Measurements from ENCODE around the gene CHURC1.
A peak's percentile ranks its signal among the peaks of the same experiment; 100 is the strongest.

Gene CHURC1

DNA sequence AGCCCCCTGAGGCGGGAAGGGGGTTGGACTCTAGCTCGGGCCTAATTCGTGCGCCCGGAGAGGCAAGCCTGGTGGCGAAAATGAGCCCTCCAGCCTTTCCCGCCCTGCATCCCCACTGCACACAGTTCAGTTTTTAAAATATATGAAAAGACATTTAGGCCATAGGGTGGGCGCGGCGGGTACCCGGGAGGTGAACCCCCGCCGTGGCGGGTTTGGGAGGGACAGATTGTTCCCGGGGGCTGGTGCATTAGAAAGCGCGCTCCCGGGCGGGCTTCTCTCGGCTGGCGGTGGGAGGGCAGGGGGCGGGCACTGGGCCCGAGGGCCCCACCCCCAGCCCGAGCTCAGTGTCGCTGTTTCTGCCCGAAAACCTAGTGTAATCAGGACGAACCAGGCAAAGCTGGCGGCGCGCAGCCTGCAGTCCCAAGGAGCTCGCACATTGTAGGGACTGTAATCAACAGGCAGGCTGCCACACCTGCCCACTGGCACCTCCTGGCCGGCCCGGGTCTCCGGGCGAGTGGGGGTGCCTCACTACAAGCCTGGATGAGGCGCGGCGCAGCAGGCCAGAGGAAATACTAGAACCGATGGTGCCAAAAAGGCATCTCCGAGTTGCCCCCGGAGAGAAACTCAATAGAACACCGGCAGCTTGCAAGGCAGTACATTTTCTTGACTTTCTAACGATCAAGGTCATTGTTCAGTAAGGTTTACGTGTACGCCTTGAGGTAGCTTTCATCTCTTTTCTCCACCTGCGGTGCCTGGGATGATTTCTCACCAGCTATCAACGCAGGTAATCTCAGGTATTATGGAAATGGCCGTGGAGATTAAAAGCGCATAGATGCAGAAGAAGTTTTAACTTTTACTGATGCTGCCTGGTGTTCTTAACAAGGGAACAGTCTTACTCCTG lies 33.8 kb upstream of the CHURC1 start:
- Histone ChIP-seq H3K27ac (ENCODE audit: extremely low read depth, low read depth, low read length) (peak overlapping the region; percentile 18; the same call in 1 of the 2 replicates), H3K9me3 (ENCODE audit: control insufficient read depth, insufficient read depth, low read depth, low read length) (no peaks in the 10 kb centered on the region), H3K4me1 (ENCODE audit: control insufficient read depth, insufficient read depth, low read length) (no peaks in the 10 kb centered on the region), H3K4me3 (ENCODE audit: low read depth, low read length) (peak overlapping the region; percentile 64), H3K36me3 (ENCODE audit: control insufficient read depth in 2 of 2, insufficient read depth in 1 of 2, low read length in 2 of 2) (no peaks in the 10 kb centered on the region)
- POLR2A ChIA-PET, result interaction anchor here (0.8 to 1.7 kb wide), 10 partner anchors 9 to 377 kb away, joined by 3 to 8 read pairs (median 4); partner anchors contain the start of gene HSPA2
- CTCF ChIA-PET, result interaction anchor here (0.7 to 7.5 kb wide), 6 partner anchors 11 to 154 kb away, joined by 3 to 89 read pairs (median 6); no protein-coding TSS in a partner anchor
- TF ChIP-seq ZNF335 (tag by site-specific recombination; conservative IDR thresholded peaks at IDR 0.05) (peak; percentile 96), ZBTB8A (tag by site-specific recombination; IDR thresholded peaks at IDR 0.05) (peak; percentile 92), ZBTB17 (tag by site-specific recombination; IDR thresholded peaks at IDR 0.05) (peak; percentile 61; the same call in 1 of the 2 replicates), ZNF501 (tag by site-specific recombination; IDR thresholded peaks at IDR 0.05) (0 out of 2 replicates have a peak, but pooled peaks have one; percentile 30), SCRT2 (tag by site-specific recombination; IDR thresholded peaks at IDR 0.05) (peak; percentile 78), ZSCAN16 (tag by site-specific recombination; IDR thresholded peaks at IDR 0.05) (no peak), ZEB2 (tag by site-specific recombination; IDR thresholded peaks at IDR 0.05) (0 out of 2 replicates have a peak, but pooled peaks have one; percentile 35), ZNF394 (tag by site-specific recombination; IDR thresholded peaks at IDR 0.05; ENCODE audit: borderline replicate concordance) (no peak), ZXDB (tag by site-specific recombination; IDR thresholded peaks at IDR 0.05) (no peak), ZNF223 (tag by site-specific recombination; IDR thresholded peaks at IDR 0.05) (no peak), ZBTB20 (tag by site-specific recombination; IDR thresholded peaks at IDR 0.05) (peak; percentile 92), GLIS2 (tag by site-specific recombination; IDR thresholded peaks at IDR 0.05) (peak; percentile 74), ZNF19 (tag by site-specific recombination; IDR thresholded peaks at IDR 0.05; ENCODE audit: low read depth) (no peak), SP3 (tag by site-specific recombination; IDR thresholded peaks at IDR 0.05) (peak; percentile 69), ZNF561 (tag by site-specific recombination; IDR thresholded peaks at IDR 0.05; ENCODE audit: borderline replicate concordance) (0 out of 2 replicates have a peak, but pooled peaks have one; percentile 74), ZNF660 (tag by site-specific recombination; IDR thresholded peaks at IDR 0.05) (0 out of 2 replicates have a peak, but pooled peaks have one; percentile 35), KLF9 (tag by site-specific recombination; IDR thresholded peaks at IDR 0.05; ENCODE audit: low read depth) (peak; percentile 51), CTCF (tag by site-specific recombination; IDR thresholded peaks at IDR 0.05) (peak; percentile 44; the same call in 1 of the 2 replicates), ZNF544 (tag by site-specific recombination; IDR thresholded peaks at IDR 0.05) (no peak), ZNF398 (tag by site-specific recombination; IDR thresholded peaks at IDR 0.05) (0 out of 2 replicates have a peak, but pooled peaks have one; percentile 10)
- TF ChIP-seq, protein P1, sequence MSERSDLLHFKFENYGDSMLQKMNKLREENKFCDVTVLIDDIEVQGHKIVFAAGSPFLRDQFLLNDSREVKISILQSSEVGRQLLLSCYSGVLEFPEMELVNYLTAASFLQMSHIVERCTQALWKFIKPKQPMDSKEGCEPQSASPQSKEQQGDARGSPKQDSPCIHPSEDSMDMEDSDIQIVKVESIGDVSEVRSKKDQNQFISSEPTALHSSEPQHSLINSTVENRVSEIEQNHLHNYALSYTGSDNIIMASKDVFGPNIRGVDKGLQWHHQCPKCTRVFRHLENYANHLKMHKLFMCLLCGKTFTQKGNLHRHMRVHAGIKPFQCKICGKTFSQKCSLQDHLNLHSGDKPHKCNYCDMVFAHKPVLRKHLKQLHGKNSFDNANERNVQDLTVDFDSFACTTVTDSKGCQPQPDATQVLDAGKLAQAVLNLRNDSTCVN (tag by site-specific recombination; optimal IDR thresholded peaks at IDR 0.05), result peak; percentile 75
- TF ChIP-seq, protein P2, sequence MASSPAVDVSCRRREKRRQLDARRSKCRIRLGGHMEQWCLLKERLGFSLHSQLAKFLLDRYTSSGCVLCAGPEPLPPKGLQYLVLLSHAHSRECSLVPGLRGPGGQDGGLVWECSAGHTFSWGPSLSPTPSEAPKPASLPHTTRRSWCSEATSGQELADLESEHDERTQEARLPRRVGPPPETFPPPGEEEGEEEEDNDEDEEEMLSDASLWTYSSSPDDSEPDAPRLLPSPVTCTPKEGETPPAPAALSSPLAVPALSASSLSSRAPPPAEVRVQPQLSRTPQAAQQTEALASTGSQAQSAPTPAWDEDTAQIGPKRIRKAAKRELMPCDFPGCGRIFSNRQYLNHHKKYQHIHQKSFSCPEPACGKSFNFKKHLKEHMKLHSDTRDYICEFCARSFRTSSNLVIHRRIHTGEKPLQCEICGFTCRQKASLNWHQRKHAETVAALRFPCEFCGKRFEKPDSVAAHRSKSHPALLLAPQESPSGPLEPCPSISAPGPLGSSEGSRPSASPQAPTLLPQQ (tag by site-specific recombination; IDR thresholded peaks at IDR 0.05), result peak; percentile 35; the same call in 1 of the 2 replicates
- TF ChIP-seq, protein P3, sequence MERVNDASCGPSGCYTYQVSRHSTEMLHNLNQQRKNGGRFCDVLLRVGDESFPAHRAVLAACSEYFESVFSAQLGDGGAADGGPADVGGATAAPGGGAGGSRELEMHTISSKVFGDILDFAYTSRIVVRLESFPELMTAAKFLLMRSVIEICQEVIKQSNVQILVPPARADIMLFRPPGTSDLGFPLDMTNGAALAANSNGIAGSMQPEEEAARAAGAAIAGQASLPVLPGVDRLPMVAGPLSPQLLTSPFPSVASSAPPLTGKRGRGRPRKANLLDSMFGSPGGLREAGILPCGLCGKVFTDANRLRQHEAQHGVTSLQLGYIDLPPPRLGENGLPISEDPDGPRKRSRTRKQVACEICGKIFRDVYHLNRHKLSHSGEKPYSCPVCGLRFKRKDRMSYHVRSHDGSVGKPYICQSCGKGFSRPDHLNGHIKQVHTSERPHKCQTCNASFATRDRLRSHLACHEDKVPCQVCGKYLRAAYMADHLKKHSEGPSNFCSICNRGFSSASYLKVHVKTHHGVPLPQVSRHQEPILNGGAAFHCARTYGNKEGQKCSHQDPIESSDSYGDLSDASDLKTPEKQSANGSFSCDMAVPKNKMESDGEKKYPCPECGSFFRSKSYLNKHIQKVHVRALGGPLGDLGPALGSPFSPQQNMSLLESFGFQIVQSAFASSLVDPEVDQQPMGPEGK (tag by site-specific recombination; IDR thresholded peaks at IDR 0.05), result peak; percentile 71
- TF ChIP-seq, protein P4, sequence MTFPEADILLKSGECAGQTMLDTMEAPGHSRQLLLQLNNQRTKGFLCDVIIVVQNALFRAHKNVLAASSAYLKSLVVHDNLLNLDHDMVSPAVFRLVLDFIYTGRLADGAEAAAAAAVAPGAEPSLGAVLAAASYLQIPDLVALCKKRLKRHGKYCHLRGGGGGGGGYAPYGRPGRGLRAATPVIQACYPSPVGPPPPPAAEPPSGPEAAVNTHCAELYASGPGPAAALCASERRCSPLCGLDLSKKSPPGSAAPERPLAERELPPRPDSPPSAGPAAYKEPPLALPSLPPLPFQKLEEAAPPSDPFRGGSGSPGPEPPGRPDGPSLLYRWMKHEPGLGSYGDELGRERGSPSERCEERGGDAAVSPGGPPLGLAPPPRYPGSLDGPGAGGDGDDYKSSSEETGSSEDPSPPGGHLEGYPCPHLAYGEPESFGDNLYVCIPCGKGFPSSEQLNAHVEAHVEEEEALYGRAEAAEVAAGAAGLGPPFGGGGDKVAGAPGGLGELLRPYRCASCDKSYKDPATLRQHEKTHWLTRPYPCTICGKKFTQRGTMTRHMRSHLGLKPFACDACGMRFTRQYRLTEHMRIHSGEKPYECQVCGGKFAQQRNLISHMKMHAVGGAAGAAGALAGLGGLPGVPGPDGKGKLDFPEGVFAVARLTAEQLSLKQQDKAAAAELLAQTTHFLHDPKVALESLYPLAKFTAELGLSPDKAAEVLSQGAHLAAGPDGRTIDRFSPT (tag by site-specific recombination; IDR thresholded peaks at IDR 0.05), result peak; percentile 51

All from HEK293 (cell line).